MM.1S (cell line): ENCODE measurements around the gene PLA2G6.

Source experiments
- CTCF ChIP-seq: fragments of 300-600 bp; sonication (generic); IDR thresholded peaks from 2 replicates; pipeline ENCODE4 v1.5.1; 2016; ENCODE audit warnings: antibody characterized with exemption, low read length, mixed read lengths
- EZH2 ChIP-seq: fragments of 300-600 bp; sonication (generic); optimal IDR thresholded peaks from 2 replicates; pipeline ENCODE3; 2017; ENCODE audit warnings: low read depth, mild to moderate bottlenecking, antibody characterized with exemption, low read length, mixed read lengths

- no peak for TF ChIP-seq CTCF
- no peak for TF ChIP-seq EZH2
Measured at GRCh38 chr22:38137876-38138687, 43.5 kb downstream of the PLA2G6 start.
